Stimulated activated CD8-positive, alpha-beta memory T cell treated with anti-CD3 and anti-CD28 coated beads, Interleukin-4, amount 100 ng/mL, for 1 hour (primary cell): ENCODE data around the gene TFDP2.
"Not testable (repeated sequence)": the region's sequence is repeated elsewhere in the genome, so short reads cannot be mapped to it uniquely, and the experiment has no call there.

Experiments used
- DNase-seq, 2 donors: peaks; one replicate each; pipeline ENCODE4 v3.0.0-alpha.2; 2020; ENCODE audit warnings: low read depth in 2 of 2, low spot score in 1 of 2

Gene TFDP2

GRCh38 chr3:142027300-142027699 lies 122.0 kb downstream of the TFDP2 start:
- no peak for DNase-seq

GRCh38 chr3:142026333-142026732 lies 123.0 kb downstream of the TFDP2 start:
- no peak for DNase-seq

GRCh38 chr3:142022381-142022780 lies 127.0 kb downstream of the TFDP2 start:
- DNase-seq, result no peak

- no peak for DNase-seq
Observed at GRCh38 chr3:142021127-142021526, 128.2 kb downstream of the TFDP2 start.

- no peak for DNase-seq
Observed at GRCh38 chr3:142019794-142020320, 129.5 kb downstream of the TFDP2 start.

GRCh38 chr3:142013993-142014392 lies 135.4 kb downstream of the TFDP2 start:
- no peak for DNase-seq

- DNase-seq, result no peak
Observed at GRCh38 chr3:142013326-142013980, 135.9 kb downstream of the TFDP2 start.

- no peak for DNase-seq
Observed at GRCh38 chr3:142009029-142009428, 140.3 kb downstream of the TFDP2 start.

GRCh38 chr3:142007710-142008399 lies 141.5 kb downstream of the TFDP2 start:
- no peak for DNase-seq

GRCh38 chr3:142004957-142005356 lies 144.4 kb downstream of the TFDP2 start:
- not testable (repeated sequence) for DNase-seq

- DNase-seq, result no peak
Observed at GRCh38 chr3:142004025-142004424, 145.3 kb downstream of the TFDP2 start.

GRCh38 chr3:142003291-142003690 lies 146.1 kb downstream of the TFDP2 start:
- DNase-seq, result no peak

- DNase-seq, result no peak
Observed at GRCh38 chr3:142000325-142000870, 148.9 kb downstream of the TFDP2 start.

- no peak for DNase-seq
Observed at GRCh38 chr3:141998669-141999290, 150.6 kb downstream of the TFDP2 start.

GRCh38 chr3:141996437-141996836 lies 152.9 kb downstream of the TFDP2 start:
- DNase-seq, result no peak

- DNase-seq, result no peak
Observed at GRCh38 chr3:141994856-141995255, 154.5 kb downstream of the TFDP2 start.

GRCh38 chr3:141992512-141992911 lies 156.8 kb downstream of the TFDP2 start:
- no peak for DNase-seq

GRCh38 chr3:141986548-141987107 lies 162.7 kb downstream of the TFDP2 start:
- no peak for DNase-seq

GRCh38 chr3:141981084-141981483 lies 168.3 kb downstream of the TFDP2 start:
- no peak for DNase-seq

GRCh38 chr3:141979050-141979671 lies 170.2 kb downstream of the TFDP2 start:
- no peak for DNase-seq

GRCh38 chr3:141974777-141975176 lies 174.6 kb downstream of the TFDP2 start:
- not testable (repeated sequence) for DNase-seq
